Liver (tissue), 9 donors: ENCODE measurements around the gene RXRG. TPM values are rescaled to one million over a fixed set of nuclear protein-coding genes. Genes with fewer than 3 reads are reported as not detected.

ENCODE experiments used
- DNase-seq: peaks from one replicate; pipeline ENCODE4 v3.0.0-alpha.2; 2017; ENCODE audit warnings: low spot score
- H3K27ac ChIP-seq, 2 donors: one replicate each; pipeline ENCODE4 v1.7.0; 2013; ENCODE audit warnings: inconsistent platforms in 2 of 2, low read length in 2 of 2, control low read depth in 1 of 2, low read depth in 1 of 2, mild to moderate bottlenecking in 1 of 2
- H3K27me3 ChIP-seq, 4 donors: one replicate each; pipeline versions ENCODE4 v1.6.1 to v1.7.0; 2013; ENCODE audit warnings: low read length in 3 of 4, inconsistent platforms in 1 of 4, mild to moderate bottlenecking in 1 of 4, moderate library complexity in 1 of 4; ENCODE audit not compliant: control insufficient read depth in 4 of 4, insufficient read depth in 4 of 4
- H3K36me3 ChIP-seq, 4 donors: one replicate each; pipeline versions ENCODE4 v1.6.1 to v1.7.0; 2013; ENCODE audit warnings: low read length in 3 of 4, mild to moderate bottlenecking in 3 of 4, low read depth in 1 of 4, moderate library complexity in 1 of 4; ENCODE audit not compliant: control insufficient read depth in 4 of 4, insufficient read depth in 3 of 4
- H3K4me1 ChIP-seq, 4 donors: one replicate each; pipeline versions ENCODE4 v1.6.1 to v1.7.0; 2013; ENCODE audit warnings: low read length in 3 of 4, mild to moderate bottlenecking in 3 of 4, moderate library complexity in 1 of 4; ENCODE audit not compliant: control insufficient read depth in 4 of 4, insufficient read depth in 4 of 4
- H3K4me3 ChIP-seq, 3 donors: one replicate each; pipeline versions ENCODE4 v1.6.1 to v1.7.0; 2013; ENCODE audit warnings: low read length in 3 of 3, control low read depth in 1 of 3, low read depth in 1 of 3, mild to moderate bottlenecking in 1 of 3
- H3K9ac ChIP-seq, 2 donors: one replicate each; pipeline ENCODE4 v1.7.0; 2013; ENCODE audit warnings: low read length in 2 of 2, mild to moderate bottlenecking in 2 of 2, moderate library complexity in 2 of 2, control low read depth in 1 of 2, low read depth in 1 of 2
- H3K9me3 ChIP-seq, 4 donors: one replicate each; pipeline versions ENCODE4 v1.6.1 to v1.7.0; 2013; ENCODE audit warnings: low read length in 3 of 4; ENCODE audit not compliant: control insufficient read depth in 4 of 4
- EGR1 ChIP-seq, 2 donors: IDR thresholded peaks; 2 replicates each; pipeline ENCODE4 v1.6.1; 2016 to 2018; ENCODE audit warnings: antibody characterized with exemption in 2 of 2, low read depth in 2 of 2
- FOXA1 ChIP-seq: IDR thresholded peaks from 2 replicates; pipeline ENCODE4 v1.6.1; 2016; ENCODE audit warnings: antibody characterized with exemption
- FOXA2 ChIP-seq: IDR thresholded peaks from 2 replicates; pipeline ENCODE4 v1.6.1; 2016; ENCODE audit warnings: antibody characterized with exemption
- GABPA ChIP-seq, 2 donors: IDR thresholded peaks in 1 of 2; conservative IDR thresholded peaks in 1 of 2; 2 replicates each; pipeline ENCODE4 v1.6.1; 2016; ENCODE audit warnings: antibody characterized with exemption in 2 of 2, mild to moderate bottlenecking in 1 of 2, moderate library complexity in 1 of 2
- HNF4A ChIP-seq, 2 donors: conservative IDR thresholded peaks; 2 replicates each; pipeline ENCODE4 v1.6.1; 2016; ENCODE audit warnings: antibody characterized with exemption in 2 of 2, mild to moderate bottlenecking in 2 of 2
- HNF4G ChIP-seq: IDR thresholded peaks from 2 replicates; pipeline ENCODE4 v1.6.1; 2016; ENCODE audit warnings: antibody characterized with exemption
- JUND ChIP-seq, 2 donors: IDR thresholded peaks; 2 replicates each; pipeline ENCODE4 v1.6.1; 2016; ENCODE audit warnings: antibody characterized with exemption in 2 of 2
- RAD21 ChIP-seq, 2 donors: IDR thresholded peaks; 2 replicates each; pipeline ENCODE4 v1.6.1; 2016; ENCODE audit warnings: antibody characterized with exemption in 2 of 2, mild to moderate bottlenecking in 2 of 2
- RXRA ChIP-seq, 2 donors: IDR thresholded peaks; 2 replicates each; pipeline ENCODE4 v1.6.1; 2017 to 2018; ENCODE audit warnings: antibody characterized with exemption in 2 of 2, mild to moderate bottlenecking in 1 of 2
- SP1 ChIP-seq: IDR thresholded peaks from 2 replicates; pipeline ENCODE4 v1.6.1; 2018; ENCODE audit warnings: antibody characterized with exemption, mild to moderate bottlenecking
- TAF1 ChIP-seq: conservative IDR thresholded peaks from 2 replicates; pipeline ENCODE4 v1.6.1; 2016; ENCODE audit warnings: antibody characterized with exemption, mild to moderate bottlenecking
- whole genome bisulfite sequencing: extraction: QIAGEN DNeasy Blood & Tissue Kit; methylation state at CpG from one replicate; pipeline ENCODE4 v1.1.7; 2013; 5-methylcytosine and 5-hydroxymethylcytosine counted together
- polyA plus RNA-seq, 2 donors: library from polyadenylated mRNA; stranded (reverse) in 1 of 2; unstranded in 1 of 2; fragments of 200-250 nt in 1 of 2; fragments of >200 nt in 1 of 2; fragmentation: Nextera tagmentation in 1 of 2; extraction: Ambion mirVana in 1 of 2; gene quantifications; one replicate each; pipeline versions ENCODE4 v1.2.1 to v1.2.3, GENCODE V29; 2013 to 2015
- total RNA-seq, 2 donors: library from RNA; depleted of rRNA; stranded (reverse); fragments of >200 nt; gene quantifications; one replicate each; pipeline ENCODE4 v1.2.3, GENCODE V29; 2014
- TF ChIP-seq, protein P1 (sequence below): IDR thresholded peaks from 2 replicates; pipeline ENCODE4 v1.6.1; 2016; ENCODE audit warnings: antibody characterized with exemption, mild to moderate bottlenecking
- TF ChIP-seq, protein P2 (sequence below): IDR thresholded peaks from 2 replicates; pipeline ENCODE4 v1.6.1; 2016; ENCODE audit warnings: antibody characterized with exemption
- TF ChIP-seq, protein P3 (sequence below): IDR thresholded peaks from 2 replicates; pipeline ENCODE4 v1.6.1; 2016; ENCODE audit warnings: antibody characterized with exemption
- TF ChIP-seq, protein P4 (sequence below): IDR thresholded peaks from 2 replicates; pipeline ENCODE4 v1.6.1; 2016; ENCODE audit warnings: antibody characterized with exemption
- TF ChIP-seq, protein P5 (sequence below): fragments of 150-350 bp; IDR thresholded peaks from 2 replicates; pipeline ENCODE4 v1.5.1; 2017; ENCODE audit warnings: improper control_type of control experiment, low read depth, low read length; ENCODE audit not compliant: missing input control
- donor health status: healthy.
- donor health status: healthy.
- donor health status: healthy.
- donor health status: healthy.
- donor health status: healthy.

Gene RXRG
- under 1 TPM in 1 of 2 donors, not detected in 1; 0.42 TPM for total RNA-seq
- polyA plus RNA-seq = under 1 TPM; 0.12 to 0.44 TPM

DNA sequence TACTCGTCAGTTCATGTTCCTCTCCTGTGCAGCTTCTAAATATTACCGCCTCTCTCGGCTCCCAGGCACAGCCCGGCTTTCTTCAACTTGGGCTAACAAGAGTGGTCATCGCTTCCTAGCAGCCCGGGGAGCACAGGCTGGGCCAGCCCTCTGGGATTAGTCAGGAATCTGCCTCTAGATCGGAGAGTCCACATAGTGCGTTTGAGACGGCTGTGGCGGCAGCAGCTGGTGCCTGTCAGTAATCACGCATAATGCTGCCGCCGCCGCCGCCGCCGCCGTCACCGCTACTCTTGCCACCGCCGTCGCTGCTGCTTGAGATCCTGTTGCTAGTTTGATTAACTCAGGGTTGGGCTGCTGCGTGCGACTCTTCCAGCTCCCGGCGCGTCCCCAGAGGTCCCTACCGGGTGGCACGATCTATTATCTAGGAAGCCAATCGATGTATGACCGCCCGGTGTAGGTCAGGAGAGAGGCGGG, at the start of gene RXRG:
Gene RXRG, minus strand, starts transcription at position 230 of the 474 bp plus-strand sequence. CDS start 233 bp downstream, outside the sequence.
- no peak within 1 kb of the TSS for H3K27ac ChIP-seq
- H3K4me1 ChIP-seq = peaks cover 0 to 8% (median 3%) of the 10 kb centered on the region in 4 donors
- TF ChIP-seq FOXA2 = no peak
- TF ChIP-seq, protein P1, sequence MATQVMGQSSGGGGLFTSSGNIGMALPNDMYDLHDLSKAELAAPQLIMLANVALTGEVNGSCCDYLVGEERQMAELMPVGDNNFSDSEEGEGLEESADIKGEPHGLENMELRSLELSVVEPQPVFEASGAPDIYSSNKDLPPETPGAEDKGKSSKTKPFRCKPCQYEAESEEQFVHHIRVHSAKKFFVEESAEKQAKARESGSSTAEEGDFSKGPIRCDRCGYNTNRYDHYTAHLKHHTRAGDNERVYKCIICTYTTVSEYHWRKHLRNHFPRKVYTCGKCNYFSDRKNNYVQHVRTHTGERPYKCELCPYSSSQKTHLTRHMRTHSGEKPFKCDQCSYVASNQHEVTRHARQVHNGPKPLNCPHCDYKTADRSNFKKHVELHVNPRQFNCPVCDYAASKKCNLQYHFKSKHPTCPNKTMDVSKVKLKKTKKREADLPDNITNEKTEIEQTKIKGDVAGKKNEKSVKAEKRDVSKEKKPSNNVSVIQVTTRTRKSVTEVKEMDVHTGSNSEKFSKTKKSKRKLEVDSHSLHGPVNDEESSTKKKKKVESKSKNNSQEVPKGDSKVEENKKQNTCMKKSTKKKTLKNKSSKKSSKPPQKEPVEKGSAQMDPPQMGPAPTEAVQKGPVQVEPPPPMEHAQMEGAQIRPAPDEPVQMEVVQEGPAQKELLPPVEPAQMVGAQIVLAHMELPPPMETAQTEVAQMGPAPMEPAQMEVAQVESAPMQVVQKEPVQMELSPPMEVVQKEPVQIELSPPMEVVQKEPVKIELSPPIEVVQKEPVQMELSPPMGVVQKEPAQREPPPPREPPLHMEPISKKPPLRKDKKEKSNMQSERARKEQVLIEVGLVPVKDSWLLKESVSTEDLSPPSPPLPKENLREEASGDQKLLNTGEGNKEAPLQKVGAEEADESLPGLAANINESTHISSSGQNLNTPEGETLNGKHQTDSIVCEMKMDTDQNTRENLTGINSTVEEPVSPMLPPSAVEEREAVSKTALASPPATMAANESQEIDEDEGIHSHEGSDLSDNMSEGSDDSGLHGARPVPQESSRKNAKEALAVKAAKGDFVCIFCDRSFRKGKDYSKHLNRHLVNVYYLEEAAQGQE = no peak
- no peak for TF ChIP-seq GABPA (IDR thresholded peaks at IDR 0.05 in 1 of 2, conservative IDR thresholded peaks at IDR 0.05 in 1 of 2)
- TF ChIP-seq, protein P2, sequence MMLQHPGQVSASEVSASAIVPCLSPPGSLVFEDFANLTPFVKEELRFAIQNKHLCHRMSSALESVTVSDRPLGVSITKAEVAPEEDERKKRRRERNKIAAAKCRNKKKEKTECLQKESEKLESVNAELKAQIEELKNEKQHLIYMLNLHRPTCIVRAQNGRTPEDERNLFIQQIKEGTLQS = no peak
- TF ChIP-seq RXRA (IDR thresholded peaks at IDR 0.05) = no peak
- TF ChIP-seq SP1 = no peak
- no peak for TF ChIP-seq HNF4G
- TF ChIP-seq EGR1 (IDR thresholded peaks at IDR 0.05; ENCODE audit: low read depth in 2 of 2) = no peak
- TF ChIP-seq HNF4A (conservative IDR thresholded peaks at IDR 0.05) = no peak
- TF ChIP-seq FOXA1 = no peak
- no peak for TF ChIP-seq RAD21 (IDR thresholded peaks at IDR 0.05)
- TF ChIP-seq TAF1 = no peak
- TF ChIP-seq, protein P3, sequence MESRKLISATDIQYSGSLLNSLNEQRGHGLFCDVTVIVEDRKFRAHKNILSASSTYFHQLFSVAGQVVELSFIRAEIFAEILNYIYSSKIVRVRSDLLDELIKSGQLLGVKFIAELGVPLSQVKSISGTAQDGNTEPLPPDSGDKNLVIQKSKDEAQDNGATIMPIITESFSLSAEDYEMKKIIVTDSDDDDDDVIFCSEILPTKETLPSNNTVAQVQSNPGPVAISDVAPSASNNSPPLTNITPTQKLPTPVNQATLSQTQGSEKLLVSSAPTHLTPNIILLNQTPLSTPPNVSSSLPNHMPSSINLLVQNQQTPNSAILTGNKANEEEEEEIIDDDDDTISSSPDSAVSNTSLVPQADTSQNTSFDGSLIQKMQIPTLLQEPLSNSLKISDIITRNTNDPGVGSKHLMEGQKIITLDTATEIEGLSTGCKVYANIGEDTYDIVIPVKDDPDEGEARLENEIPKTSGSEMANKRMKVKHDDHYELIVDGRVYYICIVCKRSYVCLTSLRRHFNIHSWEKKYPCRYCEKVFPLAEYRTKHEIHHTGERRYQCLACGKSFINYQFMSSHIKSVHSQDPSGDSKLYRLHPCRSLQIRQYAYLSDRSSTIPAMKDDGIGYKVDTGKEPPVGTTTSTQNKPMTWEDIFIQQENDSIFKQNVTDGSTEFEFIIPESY = no peak
- TF ChIP-seq JUND (IDR thresholded peaks at IDR 0.05) = no peak
- no peak within 1 kb of the TSS for H3K9ac ChIP-seq
- 6% methylated on average over 33 of the region's 33 CpGs for WGBS
- H3K36me3 ChIP-seq = no peaks in the 10 kb centered on the region
- no peaks in the 10 kb centered on the region for H3K9me3 ChIP-seq
- H3K27me3 ChIP-seq = peaks cover 0 to 4% (median 0%) of the 10 kb centered on the region in 4 donors
- peak within 1 kb of the TSS in 1 of 3 donors; percentile 23 for H3K4me3 ChIP-seq
- DNase-seq = no peak

DNA sequence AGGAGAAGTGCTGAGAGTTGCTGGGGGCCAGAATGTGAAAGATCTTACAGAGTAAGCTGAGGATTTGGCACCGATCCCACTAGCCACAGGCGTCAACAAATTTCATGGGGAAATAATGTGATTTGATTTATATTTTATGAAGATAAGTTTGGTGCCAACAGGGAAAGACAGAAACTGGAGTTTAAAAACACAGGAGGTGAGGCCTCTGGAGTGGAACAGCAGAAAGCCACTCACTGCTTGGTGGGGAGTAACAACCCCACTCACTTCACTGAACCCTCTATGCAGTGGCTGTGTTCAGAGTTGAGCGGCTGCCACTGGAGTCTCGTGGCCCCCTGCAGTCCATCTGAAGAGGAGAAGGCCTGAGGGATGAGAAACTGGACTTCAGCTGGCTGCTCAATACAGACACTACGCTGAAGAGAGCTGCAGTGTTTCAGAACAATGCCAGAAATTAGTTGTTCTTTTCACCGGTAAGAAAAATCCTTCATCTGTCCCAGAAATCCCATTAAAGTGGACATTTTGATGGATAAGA, 48.0 kb upstream of the RXRG start:
- no peak overlapping the region for H3K27ac ChIP-seq
- no peak overlapping the region for H3K9ac ChIP-seq
- no peak for TF ChIP-seq TAF1
- no peak for TF ChIP-seq HNF4A (conservative IDR thresholded peaks at IDR 0.05)
- TF ChIP-seq FOXA1 = no peak
- TF ChIP-seq, protein P4, sequence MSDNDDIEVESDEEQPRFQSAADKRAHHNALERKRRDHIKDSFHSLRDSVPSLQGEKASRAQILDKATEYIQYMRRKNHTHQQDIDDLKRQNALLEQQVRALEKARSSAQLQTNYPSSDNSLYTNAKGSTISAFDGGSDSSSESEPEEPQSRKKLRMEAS = no peak
- TF ChIP-seq SP1 = no peak
- TF ChIP-seq, protein P5, sequence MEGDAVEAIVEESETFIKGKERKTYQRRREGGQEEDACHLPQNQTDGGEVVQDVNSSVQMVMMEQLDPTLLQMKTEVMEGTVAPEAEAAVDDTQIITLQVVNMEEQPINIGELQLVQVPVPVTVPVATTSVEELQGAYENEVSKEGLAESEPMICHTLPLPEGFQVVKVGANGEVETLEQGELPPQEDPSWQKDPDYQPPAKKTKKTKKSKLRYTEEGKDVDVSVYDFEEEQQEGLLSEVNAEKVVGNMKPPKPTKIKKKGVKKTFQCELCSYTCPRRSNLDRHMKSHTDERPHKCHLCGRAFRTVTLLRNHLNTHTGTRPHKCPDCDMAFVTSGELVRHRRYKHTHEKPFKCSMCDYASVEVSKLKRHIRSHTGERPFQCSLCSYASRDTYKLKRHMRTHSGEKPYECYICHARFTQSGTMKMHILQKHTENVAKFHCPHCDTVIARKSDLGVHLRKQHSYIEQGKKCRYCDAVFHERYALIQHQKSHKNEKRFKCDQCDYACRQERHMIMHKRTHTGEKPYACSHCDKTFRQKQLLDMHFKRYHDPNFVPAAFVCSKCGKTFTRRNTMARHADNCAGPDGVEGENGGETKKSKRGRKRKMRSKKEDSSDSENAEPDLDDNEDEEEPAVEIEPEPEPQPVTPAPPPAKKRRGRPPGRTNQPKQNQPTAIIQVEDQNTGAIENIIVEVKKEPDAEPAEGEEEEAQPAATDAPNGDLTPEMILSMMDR = no peak
- no peaks in the 10 kb centered on the region for H3K9me3 ChIP-seq
- H3K4me3 ChIP-seq = no peak overlapping the region
- H3K27me3 ChIP-seq = no peaks in the 10 kb centered on the region
- no peak for DNase-seq
- H3K36me3 ChIP-seq = no peaks in the 10 kb centered on the region
- H3K4me1 ChIP-seq = no peaks in the 10 kb centered on the region
- WGBS = 84% methylated on average over 6 of the region's 6 CpGs
